ENCODE data around the gene LRRC2. TPM values are rescaled to one million over a fixed set of nuclear protein-coding genes. Genes with fewer than 3 reads are reported as not detected.
A peak's percentile ranks its signal among the peaks of the same experiment; 100 is the strongest.

LRRC2 gene
- total and polyA plus RNA-seq, 9 of the 15 experiments (the other 6 are each of a cell fraction or from before 2014, with no cell fraction given) = 0.01 to 0.04 (median 0.03) TPM; not detected in 5

DNA sequence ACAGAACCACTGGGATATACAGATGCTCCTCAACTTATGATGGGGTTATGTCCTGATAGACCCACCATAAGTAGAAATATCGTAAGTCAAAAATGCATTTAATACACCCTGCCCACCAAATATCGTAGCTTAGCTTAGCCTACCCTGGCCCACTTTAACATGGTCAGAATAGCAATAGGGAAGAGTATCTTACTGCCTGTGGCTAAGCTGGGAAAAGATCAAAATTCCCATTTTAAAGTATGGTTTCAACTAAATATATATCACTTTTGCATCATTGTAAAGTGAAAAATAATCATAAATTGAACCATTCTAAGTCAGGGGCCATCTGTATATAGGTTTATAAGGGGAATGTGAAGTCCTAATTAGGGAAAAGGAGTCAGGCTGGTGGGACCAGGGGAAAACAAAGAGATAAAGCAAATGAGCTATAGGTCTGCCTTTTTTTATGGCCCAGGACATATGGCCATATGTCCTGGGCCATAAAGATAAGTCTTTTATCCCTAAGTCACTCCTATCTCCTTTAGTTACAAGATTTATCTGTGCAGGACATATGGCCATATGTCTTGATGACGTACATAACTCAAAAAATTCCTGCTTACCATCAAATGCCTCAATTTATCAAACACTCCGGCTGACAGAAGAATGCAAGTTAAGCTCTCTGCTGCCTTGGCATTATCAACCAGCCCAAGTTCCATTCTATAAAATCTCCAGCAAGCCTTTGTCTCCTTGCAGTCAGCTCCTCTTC lies 57.1 kb downstream of the LRRC2 start (continued):
- TF ChIP-seq SP1 (CRISPR knock-in tag; IDR thresholded peaks at IDR 0.05) (no peak), THRAP3 (IDR thresholded peaks at IDR 0.05; ENCODE audit: borderline replicate concordance) (peak; percentile 63; the same call in 1 of the 2 replicates), SRSF3 (IDR thresholded peaks at IDR 0.05; ENCODE audit: insufficient read depth, low read length) (no peak), ESRRB (CRISPR knock-in tag; IDR thresholded peaks at IDR 0.05; ENCODE audit: borderline replicate concordance) (no peak), ZNF507 (tag; conservative IDR thresholded peaks at IDR 0.05) (no peak), RFX1 (IDR thresholded peaks at IDR 0.05) (peak; percentile 74), EP300 (IDR thresholded peaks at IDR 0.05; ENCODE audit: low read length) (peak; percentile 100), RBM15 (IDR thresholded peaks at IDR 0.05; ENCODE audit: insufficient read depth, low read length) (no peak), BACH1 (tag; IDR thresholded peaks at IDR 0.05) (peak; percentile 64; the same call in 1 of the 2 replicates), POLR2B (IDR thresholded peaks at IDR 0.05; ENCODE audit: low read depth, partially characterized antibody) (no peak), FIP1L1 (IDR thresholded peaks at IDR 0.05; ENCODE audit: low read depth, low read length, poor library complexity, severe bottlenecking) (no peak), ATF1 (CRISPR knock-in tag; IDR thresholded peaks at IDR 0.05) (no peak), ATF1 (tag; IDR thresholded peaks at IDR 0.05) (peak; percentile 97), HDAC2 (IDR thresholded peaks at IDR 0.05) (peak; percentile 97), KLF16 (IDR thresholded peaks at IDR 0.05) (peak; percentile 98), RFX5 (IDR thresholded peaks at IDR 0.05; ENCODE audit: low read depth, low read length) (no peak), HNRNPL (IDR thresholded peaks at IDR 0.05; ENCODE audit: low read depth, low read length) (no peak), SNRNP70 (optimal IDR thresholded peaks at IDR 0.05; ENCODE audit: low read depth, low read length) (no peak), U2AF1 (optimal IDR thresholded peaks at IDR 0.05; ENCODE audit: low read depth, low read length) (no peak)
- TF ChIP-seq, protein P1, sequence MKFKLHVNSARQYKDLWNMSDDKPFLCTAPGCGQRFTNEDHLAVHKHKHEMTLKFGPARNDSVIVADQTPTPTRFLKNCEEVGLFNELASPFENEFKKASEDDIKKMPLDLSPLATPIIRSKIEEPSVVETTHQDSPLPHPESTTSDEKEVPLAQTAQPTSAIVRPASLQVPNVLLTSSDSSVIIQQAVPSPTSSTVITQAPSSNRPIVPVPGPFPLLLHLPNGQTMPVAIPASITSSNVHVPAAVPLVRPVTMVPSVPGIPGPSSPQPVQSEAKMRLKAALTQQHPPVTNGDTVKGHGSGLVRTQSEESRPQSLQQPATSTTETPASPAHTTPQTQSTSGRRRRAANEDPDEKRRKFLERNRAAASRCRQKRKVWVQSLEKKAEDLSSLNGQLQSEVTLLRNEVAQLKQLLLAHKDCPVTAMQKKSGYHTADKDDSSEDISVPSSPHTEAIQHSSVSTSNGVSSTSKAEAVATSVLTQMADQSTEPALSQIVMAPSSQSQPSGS (CRISPR knock-in tag; IDR thresholded peaks at IDR 0.05) = no peak
- TF ChIP-seq, protein P2, sequence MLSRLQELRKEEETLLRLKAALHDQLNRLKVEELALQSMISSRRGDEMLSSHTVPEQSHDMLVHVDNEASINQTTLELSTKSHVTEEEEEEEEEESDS (CRISPR knock-in tag; IDR thresholded peaks at IDR 0.05) = no peak
- TF ChIP-seq, protein P3, sequence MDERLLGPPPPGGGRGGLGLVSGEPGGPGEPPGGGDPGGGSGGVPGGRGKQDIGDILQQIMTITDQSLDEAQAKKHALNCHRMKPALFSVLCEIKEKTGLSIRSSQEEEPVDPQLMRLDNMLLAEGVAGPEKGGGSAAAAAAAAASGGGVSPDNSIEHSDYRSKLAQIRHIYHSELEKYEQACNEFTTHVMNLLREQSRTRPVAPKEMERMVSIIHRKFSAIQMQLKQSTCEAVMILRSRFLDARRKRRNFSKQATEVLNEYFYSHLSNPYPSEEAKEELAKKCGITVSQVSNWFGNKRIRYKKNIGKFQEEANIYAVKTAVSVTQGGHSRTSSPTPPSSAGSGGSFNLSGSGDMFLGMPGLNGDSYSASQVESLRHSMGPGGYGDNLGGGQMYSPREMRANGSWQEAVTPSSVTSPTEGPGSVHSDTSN (CRISPR knock-in tag; IDR thresholded peaks at IDR 0.05; ENCODE audit: low read depth) = peak; percentile 63
- TF ChIP-seq, protein P3 (tag; conservative IDR thresholded peaks at IDR 0.05; ENCODE audit: low read depth) = peak; percentile 100
- TF ChIP-seq, protein P4, sequence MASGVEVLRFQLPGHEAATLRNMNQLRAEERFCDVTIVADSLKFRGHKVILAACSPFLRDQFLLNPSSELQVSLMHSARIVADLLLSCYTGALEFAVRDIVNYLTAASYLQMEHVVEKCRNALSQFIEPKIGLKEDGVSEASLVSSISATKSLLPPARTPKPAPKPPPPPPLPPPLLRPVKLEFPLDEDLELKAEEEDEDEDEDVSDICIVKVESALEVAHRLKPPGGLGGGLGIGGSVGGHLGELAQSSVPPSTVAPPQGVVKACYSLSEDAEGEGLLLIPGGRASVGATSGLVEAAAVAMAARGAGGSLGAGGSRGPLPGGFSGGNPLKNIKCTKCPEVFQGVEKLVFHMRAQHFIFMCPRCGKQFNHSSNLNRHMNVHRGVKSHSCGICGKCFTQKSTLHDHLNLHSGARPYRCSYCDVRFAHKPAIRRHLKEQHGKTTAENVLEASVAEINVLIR (CRISPR knock-in tag; IDR thresholded peaks at IDR 0.05) = peak; percentile 90
- TF ChIP-seq, protein P5, sequence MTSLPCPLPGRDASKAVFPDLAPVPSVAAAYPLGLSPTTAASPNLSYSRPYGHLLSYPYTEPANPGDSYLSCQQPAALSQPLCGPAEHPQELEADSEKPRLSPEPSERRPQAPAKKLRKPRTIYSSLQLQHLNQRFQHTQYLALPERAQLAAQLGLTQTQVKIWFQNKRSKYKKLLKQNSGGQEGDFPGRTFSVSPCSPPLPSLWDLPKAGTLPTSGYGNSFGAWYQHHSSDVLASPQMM (CRISPR knock-in tag; IDR thresholded peaks at IDR 0.05) = no peak
